ENCODE data around the gene XYLT1. TPM values are rescaled to one million over a fixed set of nuclear protein-coding genes. Genes with fewer than 3 reads are reported as not detected.

Gene XYLT1
- total RNA-seq, 1 experiment from 2014 or later: 1.7 TPM

DNA sequence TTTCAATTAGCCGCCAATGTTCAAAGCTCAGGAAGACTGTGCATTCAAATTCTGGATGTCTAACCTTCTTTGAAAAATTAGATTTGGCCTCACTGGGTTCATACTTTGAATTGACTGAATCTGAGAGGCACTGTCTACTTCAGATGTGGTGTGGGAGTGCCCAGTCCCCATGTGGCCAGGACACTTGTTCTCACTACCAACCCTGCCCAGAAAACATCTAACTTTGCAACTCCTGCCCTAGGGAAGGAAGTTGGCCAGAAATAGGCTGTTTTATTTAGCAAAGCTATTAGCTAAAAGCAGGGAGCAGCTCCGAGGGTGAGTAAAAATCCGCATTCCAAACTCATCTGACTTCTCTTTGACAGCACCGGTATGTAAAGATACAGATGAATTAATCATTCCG is 86.3 kb downstream of the XYLT1 start:
- Histone ChIP-seq H3K27ac (no peak overlapping the region), H2AFZ (no peak overlapping the region), H3K9me3 (ENCODE audit: insufficient read depth, low read depth) (no peaks in the 10 kb centered on the region), H4K20me1 (ENCODE audit: insufficient read depth) (no peaks in the 10 kb centered on the region), H3K4me1 (replicated peaks; ENCODE audit: insufficient read depth) (no peaks in the 10 kb centered on the region), H3K4me3 (no peak overlapping the region), H3F3A (ENCODE audit: insufficient read depth, low read depth) (no peaks in the 10 kb centered on the region), H3K27me3 (ENCODE audit: insufficient read depth, low read depth) (peaks cover 56% of the 10 kb centered on the region), H3K9me2 (ENCODE audit: insufficient read depth) (no peaks in the 10 kb centered on the region), H3K79me2 (ENCODE audit: low read depth) (no peaks in the 10 kb centered on the region), H3K4me2 (no peak overlapping the region), H3K36me3 (ENCODE audit: low read depth) (no peaks in the 10 kb centered on the region)
- DNase-seq: no peak
- POLR2A ChIA-PET (ENCODE audit: unreplicated experiment): no interaction called here
- TF ChIP-seq EZH2 (IDR thresholded peaks at IDR 0.05; ENCODE audit: low read depth): no peak
- no peak for TF ChIP-seq CTCF (conservative IDR thresholded peaks at IDR 0.05)
- CTCF ChIA-PET: no interaction called here
- intact Hi-C loops (cut with micrococcal nuclease; ENCODE audit: unreplicated experiment): no loop called here
- BruUV-seq (replicated peaks): no TSS peak

DNA sequence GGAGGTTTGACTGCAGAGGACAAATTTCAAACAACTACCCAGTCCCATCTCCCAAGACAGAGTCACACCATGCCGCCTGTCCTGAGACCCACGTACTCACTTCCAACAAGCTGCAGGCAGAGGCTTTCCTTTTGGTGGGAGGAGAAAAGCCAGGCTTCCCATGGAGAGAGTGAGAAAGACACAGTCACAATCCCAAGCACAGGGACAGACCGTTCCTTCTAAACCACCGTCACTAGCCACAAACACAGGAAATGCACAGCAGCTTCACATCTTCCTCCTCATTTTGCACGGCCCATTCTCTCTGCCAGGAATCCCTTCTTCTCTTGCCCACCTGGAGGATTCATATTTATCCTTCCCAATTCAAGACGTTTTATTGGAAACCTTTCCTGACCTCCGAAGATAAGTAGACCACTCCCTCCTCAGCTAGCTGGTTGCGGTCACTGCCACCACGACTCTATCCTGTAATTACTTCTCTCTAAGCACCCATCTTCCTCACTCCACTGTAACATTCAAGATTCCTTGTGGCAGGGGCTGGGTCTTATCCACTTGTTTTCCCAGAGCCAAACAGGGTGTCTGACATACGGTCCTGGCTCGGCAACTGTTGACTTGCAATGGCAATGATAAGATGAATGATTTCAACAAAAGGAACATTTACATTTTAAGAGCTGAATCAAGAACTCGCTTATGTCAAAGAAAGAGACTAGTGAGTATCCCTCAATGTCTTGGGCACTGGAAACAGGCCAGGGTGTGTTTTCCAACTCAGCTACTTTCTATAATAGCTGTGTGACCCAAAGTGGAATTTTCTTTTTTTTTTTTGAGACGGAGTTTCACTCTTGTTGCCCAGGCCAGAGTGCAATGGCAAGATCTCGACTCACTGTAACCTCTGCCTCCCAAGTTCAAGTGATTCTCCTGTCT is 87.6 kb downstream of the XYLT1 start:
- POLR2A ChIA-PET (ENCODE audit: unreplicated experiment): no interaction called here
- H3K4me3 ChIP-seq: no peak overlapping the region
- no peaks in the 10 kb centered on the region for H3K9me2 ChIP-seq (ENCODE audit: insufficient read depth)
- no peaks in the 10 kb centered on the region for H3K79me2 ChIP-seq (ENCODE audit: low read depth)
- no peak overlapping the region for H3K27ac ChIP-seq
- H3K27me3 ChIP-seq (ENCODE audit: insufficient read depth, low read depth): peaks cover 58% of the 10 kb centered on the region
- no peaks in the 10 kb centered on the region for H3F3A ChIP-seq (ENCODE audit: insufficient read depth, low read depth)
- no peaks in the 10 kb centered on the region for H4K20me1 ChIP-seq (ENCODE audit: insufficient read depth)
- DNase-seq: no peak
- no peaks in the 10 kb centered on the region for H3K9me3 ChIP-seq (ENCODE audit: insufficient read depth, low read depth)
- H3K4me1 ChIP-seq (replicated peaks; ENCODE audit: insufficient read depth): no peaks in the 10 kb centered on the region
- BruUV-seq (replicated peaks): no TSS peak
- H3K4me2 ChIP-seq: no peak overlapping the region
- no peaks in the 10 kb centered on the region for H3K36me3 ChIP-seq (ENCODE audit: low read depth)
- CTCF ChIA-PET: no interaction called here
- H2AFZ ChIP-seq: no peak overlapping the region
- intact Hi-C loops (cut with micrococcal nuclease; ENCODE audit: unreplicated experiment): no loop called here
- TF ChIP-seq CTCF (conservative IDR thresholded peaks at IDR 0.05): no peak
- TF ChIP-seq EZH2 (IDR thresholded peaks at IDR 0.05; ENCODE audit: low read depth): no peak

GRCh38 chr16:17382514-17382913 is 88.2 kb downstream of the XYLT1 start:
- TF ChIP-seq EZH2 (IDR thresholded peaks at IDR 0.05; ENCODE audit: low read depth) (no peak), CTCF (conservative IDR thresholded peaks at IDR 0.05) (no peak)
- Histone ChIP-seq H3K27me3 (ENCODE audit: insufficient read depth, low read depth) (peaks cover 57% of the 10 kb centered on the region), H4K20me1 (ENCODE audit: insufficient read depth) (no peaks in the 10 kb centered on the region), H3K9me2 (ENCODE audit: insufficient read depth) (no peaks in the 10 kb centered on the region), H3K9me3 (ENCODE audit: insufficient read depth, low read depth) (no peaks in the 10 kb centered on the region), H3K4me3 (no peak overlapping the region), H3K36me3 (ENCODE audit: low read depth) (no peaks in the 10 kb centered on the region), H3K4me1 (replicated peaks; ENCODE audit: insufficient read depth) (no peaks in the 10 kb centered on the region), H3K4me2 (no peak overlapping the region), H2AFZ (no peak overlapping the region), H3K79me2 (ENCODE audit: low read depth) (no peaks in the 10 kb centered on the region), H3K27ac (no peak overlapping the region), H3F3A (ENCODE audit: insufficient read depth, low read depth) (no peaks in the 10 kb centered on the region)
- ChIA-PET POLR2A (ENCODE audit: unreplicated experiment) (no interaction called here), CTCF (no interaction called here)
- no peak for DNase-seq
- no TSS peak for BruUV-seq (replicated peaks)
- intact Hi-C loops (cut with micrococcal nuclease; ENCODE audit: unreplicated experiment): no loop called here

Measured in PC-9 (cell line).